Measurements from ENCODE around the gene INO80E.

DNA sequence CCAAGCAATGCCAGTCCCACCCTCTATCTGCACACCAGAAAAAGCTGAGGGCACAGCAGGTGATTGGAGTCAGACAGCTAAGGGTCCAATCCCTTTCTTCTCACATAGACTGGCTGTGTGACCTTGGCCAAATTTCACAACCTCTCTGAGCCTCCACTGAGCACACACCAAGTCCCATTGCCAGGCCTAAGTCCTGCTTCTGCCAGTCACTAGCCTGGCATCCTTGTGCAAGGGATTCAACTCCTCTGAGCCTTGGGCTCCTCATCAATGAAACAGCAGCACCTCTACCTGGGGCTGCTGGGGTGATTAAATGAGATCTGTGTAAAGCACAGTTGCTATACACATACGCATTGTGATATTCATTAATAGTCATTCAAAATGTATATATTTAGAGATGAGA is 50.5 kb downstream of the INO80E start:
- no peak for TF ChIP-seq CTCF (IDR thresholded peaks at IDR 0.05; ENCODE audit: low read length)
- no peak for TF ChIP-seq EZH2 (optimal IDR thresholded peaks at IDR 0.05; ENCODE audit: low read depth, low read length)
- no peak for TF ChIP-seq EZH2phosphoT487 (IDR thresholded peaks at IDR 0.05; ENCODE audit: low read length)
